Endothelial cell of umbilical vein (primary cell): Measurements from ENCODE around the gene FBXO7. TPM values are rescaled to one million over a fixed set of nuclear protein-coding genes. Genes with fewer than 3 reads are reported as not detected.

Experiments used
- BruUV-seq: library from RNA; stranded (reverse); fragments of 400-500 nt; replicated peaks from 2 replicates; lab custom pipeline; 2021; lab: Mats Ljungman, UMichigan
- CTCF ChIA-PET: fragments of 300-600, 350-600 bp; sonication (Branson Sonifier 250); formaldehyde crosslinking; loops from one replicate; lab custom pipeline; 2021; ENCODE audit warnings: antibody characterized with exemption, inconsistent platforms; lab: Charles Lee
- POLR2A ChIA-PET: fragments of 300-600, 350-600 bp; sonication (Branson Sonifier 250); formaldehyde crosslinking; loops from one replicate; lab custom pipeline; 2021; ENCODE audit warnings: antibody characterized with exemption, inconsistent platforms; lab: Charles Lee
- DNase-seq: peaks from one replicate; pipeline ENCODE4 v3.0.0-alpha.2; 2011; ENCODE audit warnings: low read depth, low spot score
- FAIRE-seq: peaks from 2 replicates; lab custom pipeline; 2011; peaks lifted over from hg19 to GRCh38; lab: Jason Lieb, UNC
- H2AFZ ChIP-seq: 2 replicates; pipeline ENCODE4 v1.6.0; 2012; ENCODE audit warnings: low read depth, low read length, control low read depth, inconsistent platforms
- H3K27ac ChIP-seq: 2 replicates; pipeline ENCODE4 v1.5.1; 2011; ENCODE audit warnings: low read depth, mild to moderate bottlenecking, control low read depth, low read length, moderate library complexity; ENCODE audit not compliant: insufficient read depth
- H3K27me3 ChIP-seq, 2 experiments: 2 replicates each; pipeline versions ENCODE4 v1.6.0 to v1.6.1; 2011; ENCODE audit warnings: low read length in 2 of 2, mixed read lengths in 1 of 2; ENCODE audit not compliant: control insufficient read depth in 2 of 2, insufficient read depth in 2 of 2
- H3K36me3 ChIP-seq, 2 experiments: 2 replicates in 1 of 2; 3 replicates in 1 of 2; pipeline ENCODE4 v1.5.1; 2011; ENCODE audit warnings: low read length in 2 of 2, mild to moderate bottlenecking in 1 of 2, moderate library complexity in 1 of 2; ENCODE audit not compliant: control insufficient read depth in 2 of 2, insufficient read depth in 2 of 2; ENCODE audit errors: extremely low read depth in 1 of 2
- H3K4me1 ChIP-seq: 3 replicates; pipeline ENCODE4 v1.5.1; 2011; ENCODE audit warnings: mild to moderate bottlenecking, low read length; ENCODE audit not compliant: control insufficient read depth, insufficient read depth; ENCODE audit errors: extremely low read depth
- H3K4me2 ChIP-seq: 2 replicates; pipeline ENCODE4 v1.6.1; 2011; ENCODE audit warnings: low read length, control low read depth, mixed read lengths; ENCODE audit not compliant: insufficient read depth
- H3K4me3 ChIP-seq, 3 experiments: fragments of 200-600 bp in 1 of 3; sonication (generic), shearing (Covaris generic) in 1 of 3; replicated peaks in 1 of 3; 2 replicates each; pipeline ENCODE4 v1.5.1; 2011 to 2016; ENCODE audit warnings: control low read depth in 3 of 3, low read length in 3 of 3, mild to moderate bottlenecking in 2 of 3, inconsistent platforms in 1 of 3, low read depth in 1 of 3, moderate library complexity in 1 of 3; ENCODE audit not compliant: insufficient read depth in 1 of 3
- H3K79me2 ChIP-seq: 2 replicates; pipeline ENCODE4 v1.6.0; 2012; ENCODE audit warnings: low read length, inconsistent platforms; ENCODE audit not compliant: control insufficient read depth, insufficient read depth
- H3K9ac ChIP-seq: replicated peaks from 2 replicates; pipeline ENCODE3; 2011; ENCODE audit warnings: low read length, control low read depth; ENCODE audit not compliant: insufficient read depth; ENCODE audit errors: extremely low read depth
- H3K9me1 ChIP-seq: replicated peaks from 3 replicates; pipeline ENCODE4 v1.6.0; 2011; ENCODE audit warnings: mild to moderate bottlenecking, low read length; ENCODE audit not compliant: control insufficient read depth, insufficient read depth; ENCODE audit errors: extremely low read depth
- H3K9me3 ChIP-seq: replicated peaks from 2 replicates; pipeline ENCODE4 v1.5.1; 2012; ENCODE audit warnings: low read length, inconsistent platforms; ENCODE audit not compliant: control insufficient read depth, insufficient read depth
- H4K20me1 ChIP-seq: replicated peaks from 2 replicates; pipeline ENCODE3; 2011; ENCODE audit warnings: mild to moderate bottlenecking, low read length; ENCODE audit not compliant: control insufficient read depth, insufficient read depth; ENCODE audit errors: extremely low read depth
- EZH2 ChIP-seq: IDR thresholded peaks from 2 replicates; pipeline ENCODE4 v1.6.1; 2012; ENCODE audit warnings: borderline replicate concordance, low read depth, mild to moderate bottlenecking, moderate library complexity, low read length, inconsistent platforms; ENCODE audit not compliant: severe bottlenecking
- FOS ChIP-seq: IDR thresholded peaks from 2 replicates; pipeline ENCODE4 v1.6.1; 2011; ENCODE audit warnings: mild to moderate bottlenecking, low read length, moderate library complexity, borderline replicate concordance; ENCODE audit not compliant: insufficient read depth
- GATA2 ChIP-seq: IDR thresholded peaks from 2 replicates; pipeline ENCODE4 v1.7.0; 2011; ENCODE audit warnings: low read depth, mild to moderate bottlenecking, moderate library complexity, mixed read lengths, low read length; ENCODE audit not compliant: insufficient read length, insufficient read depth
- JUN ChIP-seq: IDR thresholded peaks from 2 replicates; pipeline ENCODE4 v1.6.1; 2011; ENCODE audit warnings: borderline replicate concordance, low read depth; ENCODE audit not compliant: insufficient read length, insufficient read depth
- MAX ChIP-seq: IDR thresholded peaks from 2 replicates; pipeline ENCODE4 v1.6.1; 2011; ENCODE audit not compliant: insufficient read depth, insufficient read length
- MYC ChIP-seq: IDR thresholded peaks from one replicate; pipeline ENCODE4 v1.6.1; 2011; ENCODE audit warnings: mild to moderate bottlenecking, low read depth, low read length
- POLR2A ChIP-seq: IDR thresholded peaks from 2 replicates; pipeline ENCODE4 v1.6.1; 2012; ENCODE audit warnings: low read depth, mild to moderate bottlenecking, control low read depth, low read length
- POLR2AphosphoS5 ChIP-seq: IDR thresholded peaks from 2 replicates; pipeline ENCODE4 v1.6.1; 2012; ENCODE audit warnings: low read depth, mild to moderate bottlenecking, control low read depth, low read length, moderate library complexity; ENCODE audit not compliant: insufficient read depth
- dilution Hi-C: fragments of 300-500 bp; cut with MboI; formaldehyde crosslinking; loops from one replicate; pipeline ENCODE4 v1.15.0; 2019; ENCODE audit warnings: low sequenced_read_pairs; ENCODE audit not compliant: extremely low pct_ligation_motif_present
- intact Hi-C: fragments of 100-400 bp; cut with micrococcal nuclease; formaldehyde crosslinking; loops from one replicate; pipeline ENCODE4 v1.10.0; 2022
- polyA plus RNA-seq, 4 experiments: library from polyadenylated mRNA; depleted of rRNA in 3 of 4; stranded (reverse) in 3 of 4; unstranded in 1 of 4; fragments of >200 nt; gene quantifications; 2 replicates each; pipeline versions ENCODE4 v1.2.1 to v1.2.3, GENCODE V29; 2011 to 2012; ENCODE audit warnings: missing spikeins in 1 of 4
- total RNA-seq: library from RNA; stranded (reverse); gene quantifications from 2 replicates; pipeline ENCODE4 v1.2.3, GENCODE V29; 2021
- TF ChIP-seq, protein P1 (sequence below), 2 donors: IDR thresholded peaks; 1 replicate in 1 of 2; 2 replicates in 1 of 2; pipeline ENCODE4 v1.5.1; 2011; ENCODE audit warnings: low read length in 2 of 2, mild to moderate bottlenecking in 2 of 2, moderate library complexity in 2 of 2, control low read depth in 1 of 2, inconsistent platforms in 1 of 2, low read depth in 1 of 2; ENCODE audit not compliant: insufficient read depth in 1 of 2; ENCODE audit errors: extremely low read depth in 1 of 2

The FBXO7 gene
- total and polyA plus RNA-seq, 2 donors (not counting 3 experiments of a cell fraction or from before 2014, with no cell fraction given): 81.1 to 112 TPM

DNA sequence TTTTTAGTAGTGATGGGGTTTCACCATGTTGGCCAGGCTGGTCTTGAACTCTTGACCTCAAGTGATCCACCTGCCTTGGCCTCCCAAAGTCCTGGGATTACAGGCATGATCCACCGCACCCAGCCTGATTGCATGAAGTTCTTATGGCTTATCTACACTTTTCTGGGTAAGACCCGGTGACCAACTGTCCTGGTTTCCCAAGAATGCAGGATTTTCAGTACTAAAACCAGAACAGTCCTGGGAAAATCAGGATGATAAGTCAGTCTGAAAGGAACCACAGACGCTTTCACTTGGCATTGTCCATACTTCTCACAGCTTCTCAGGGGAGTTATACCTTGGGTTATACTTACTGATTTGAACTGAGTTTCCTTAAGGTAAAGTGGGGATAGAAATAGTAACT lies 8.9 kb upstream of the FBXO7 start:
- Histone ChIP-seq H3K4me1 (no peaks in the 10 kb centered on the region), H3K9ac (no peak overlapping the region), H3K4me3 (no peak overlapping the region), H3K79me2 (no peaks in the 10 kb centered on the region), H3K36me3 (no peaks in the 10 kb centered on the region), H2AFZ (no peak overlapping the region), H3K9me3 (no peaks in the 10 kb centered on the region), H3K9me1 (no peaks in the 10 kb centered on the region), H3K27ac (no peak overlapping the region), H3K4me2 (no peak overlapping the region), H4K20me1 (no peaks in the 10 kb centered on the region), H3K27me3 (peaks cover 2 to 22% of the 10 kb centered on the region in 2 experiments)
- intact Hi-C loops (no loop called here), dilution Hi-C loops (no loop called here)
- FAIRE-seq (no peak), DNase-seq (no peak)
- CTCF ChIA-PET: no interaction called here
- no TSS peak for BruUV-seq
- POLR2A ChIA-PET: no interaction called here
- no peak for TF ChIP-seq EZH2
- no peak for TF ChIP-seq POLR2A
- no peak for TF ChIP-seq FOS
- TF ChIP-seq, protein P1, sequence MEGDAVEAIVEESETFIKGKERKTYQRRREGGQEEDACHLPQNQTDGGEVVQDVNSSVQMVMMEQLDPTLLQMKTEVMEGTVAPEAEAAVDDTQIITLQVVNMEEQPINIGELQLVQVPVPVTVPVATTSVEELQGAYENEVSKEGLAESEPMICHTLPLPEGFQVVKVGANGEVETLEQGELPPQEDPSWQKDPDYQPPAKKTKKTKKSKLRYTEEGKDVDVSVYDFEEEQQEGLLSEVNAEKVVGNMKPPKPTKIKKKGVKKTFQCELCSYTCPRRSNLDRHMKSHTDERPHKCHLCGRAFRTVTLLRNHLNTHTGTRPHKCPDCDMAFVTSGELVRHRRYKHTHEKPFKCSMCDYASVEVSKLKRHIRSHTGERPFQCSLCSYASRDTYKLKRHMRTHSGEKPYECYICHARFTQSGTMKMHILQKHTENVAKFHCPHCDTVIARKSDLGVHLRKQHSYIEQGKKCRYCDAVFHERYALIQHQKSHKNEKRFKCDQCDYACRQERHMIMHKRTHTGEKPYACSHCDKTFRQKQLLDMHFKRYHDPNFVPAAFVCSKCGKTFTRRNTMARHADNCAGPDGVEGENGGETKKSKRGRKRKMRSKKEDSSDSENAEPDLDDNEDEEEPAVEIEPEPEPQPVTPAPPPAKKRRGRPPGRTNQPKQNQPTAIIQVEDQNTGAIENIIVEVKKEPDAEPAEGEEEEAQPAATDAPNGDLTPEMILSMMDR (IDR thresholded peaks at IDR 0.05; ENCODE audit: extremely low read depth in 1 of 2, insufficient read depth in 1 of 2, low read depth in 1 of 2, low read length in 2 of 2): no peak
- TF ChIP-seq POLR2AphosphoS5: no peak
- TF ChIP-seq MAX: no peak
- no peak for TF ChIP-seq MYC
- no peak for TF ChIP-seq GATA2
- TF ChIP-seq JUN: no peak
